Stimulated activated CD8-positive, alpha-beta memory T cell treated with anti-CD3 and anti-CD28 coated beads, Interleukin-7, amount 100 ng/mL, for 1 hour (primary cell): Measurements from ENCODE around the gene JUP.
A peak's percentile ranks its signal among the peaks of the same experiment; 100 is the strongest.

Experiments used
- DNase-seq, 2 donors: peaks; one replicate each; pipeline ENCODE4 v3.0.0-alpha.2; 2020; ENCODE audit warnings: low read depth in 2 of 2

Gene JUP

DNA sequence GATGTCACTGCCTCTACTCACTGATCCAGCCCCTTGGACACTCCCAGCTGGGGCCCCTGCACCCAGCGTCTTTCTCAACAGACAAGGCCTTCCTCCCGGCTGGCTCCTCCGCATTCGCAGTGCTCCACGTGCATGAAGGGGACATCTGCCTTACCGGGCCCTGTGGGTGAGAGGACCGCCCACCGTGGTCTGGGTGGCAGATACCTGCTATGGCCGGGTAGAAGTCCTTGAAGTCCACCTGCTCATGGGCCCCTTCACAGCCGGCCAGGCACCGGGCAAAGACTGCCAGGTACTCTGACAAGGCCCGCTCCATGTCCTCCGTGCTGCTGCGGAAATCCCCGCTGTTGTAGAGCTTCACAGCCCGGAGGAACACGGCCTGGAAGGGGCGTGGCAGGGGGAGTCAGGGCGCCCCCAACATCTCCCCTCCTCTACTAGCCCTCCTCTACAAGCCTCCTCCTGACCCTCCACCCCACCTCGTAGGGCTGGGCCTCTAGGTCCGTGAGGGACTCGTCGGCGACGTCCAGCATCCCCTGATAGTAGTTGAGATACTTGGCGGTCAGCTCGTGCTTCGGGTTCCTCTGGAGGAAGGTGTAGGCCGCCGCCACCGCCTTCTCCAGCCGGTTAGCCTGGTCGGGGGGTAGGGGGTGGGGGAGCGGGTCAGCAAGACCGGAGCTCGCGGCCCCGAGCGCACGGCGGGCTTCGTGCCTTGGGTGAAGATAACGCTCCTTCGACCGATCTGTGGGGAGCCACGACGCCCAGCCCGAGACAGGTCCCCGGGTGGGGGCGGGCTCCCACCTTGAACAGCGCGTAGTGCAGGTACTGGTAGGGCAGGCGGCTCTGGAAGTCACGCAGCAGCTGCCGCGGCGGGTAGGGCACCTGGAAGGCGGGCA is 24.4 kb upstream of the JUP start:
- no peak for DNase-seq

DNA sequence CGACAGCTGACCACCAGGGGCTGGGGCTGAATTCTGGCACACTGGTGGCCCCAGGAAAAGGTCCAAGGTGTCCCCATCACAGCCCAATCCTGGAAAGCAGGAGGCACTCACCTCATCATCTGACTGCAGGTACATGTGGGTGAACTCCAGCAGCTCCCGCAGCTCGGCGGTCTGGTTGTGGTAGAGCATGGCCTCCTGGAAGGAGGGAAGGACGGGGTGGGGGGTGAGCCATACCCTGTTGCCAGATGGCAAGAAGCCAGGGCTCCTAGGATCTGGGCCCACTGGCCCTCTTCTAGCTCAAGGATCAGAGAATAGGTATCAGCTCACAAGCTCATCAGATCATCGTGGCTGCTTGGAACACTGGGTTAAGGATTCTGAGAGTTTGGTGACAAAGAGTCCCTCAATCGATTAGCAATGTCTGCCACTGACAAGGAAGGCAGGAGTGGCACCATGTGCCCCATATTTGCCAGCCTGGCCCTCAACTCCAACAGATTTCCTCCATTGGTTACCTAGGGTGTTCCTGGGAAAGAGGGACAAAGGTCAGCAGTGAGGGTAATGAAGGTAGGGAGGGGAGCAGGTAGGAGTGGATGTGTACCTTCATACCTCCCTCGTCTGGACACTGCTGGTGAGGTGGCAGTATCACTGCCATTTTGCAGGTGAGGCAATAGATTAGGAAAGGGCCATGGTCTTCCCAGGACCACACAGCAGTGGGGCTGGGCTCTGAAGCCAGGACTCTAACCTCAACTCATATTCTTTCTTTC is 20.4 kb upstream of the JUP start:
- DNase-seq, result no peak

DNA sequence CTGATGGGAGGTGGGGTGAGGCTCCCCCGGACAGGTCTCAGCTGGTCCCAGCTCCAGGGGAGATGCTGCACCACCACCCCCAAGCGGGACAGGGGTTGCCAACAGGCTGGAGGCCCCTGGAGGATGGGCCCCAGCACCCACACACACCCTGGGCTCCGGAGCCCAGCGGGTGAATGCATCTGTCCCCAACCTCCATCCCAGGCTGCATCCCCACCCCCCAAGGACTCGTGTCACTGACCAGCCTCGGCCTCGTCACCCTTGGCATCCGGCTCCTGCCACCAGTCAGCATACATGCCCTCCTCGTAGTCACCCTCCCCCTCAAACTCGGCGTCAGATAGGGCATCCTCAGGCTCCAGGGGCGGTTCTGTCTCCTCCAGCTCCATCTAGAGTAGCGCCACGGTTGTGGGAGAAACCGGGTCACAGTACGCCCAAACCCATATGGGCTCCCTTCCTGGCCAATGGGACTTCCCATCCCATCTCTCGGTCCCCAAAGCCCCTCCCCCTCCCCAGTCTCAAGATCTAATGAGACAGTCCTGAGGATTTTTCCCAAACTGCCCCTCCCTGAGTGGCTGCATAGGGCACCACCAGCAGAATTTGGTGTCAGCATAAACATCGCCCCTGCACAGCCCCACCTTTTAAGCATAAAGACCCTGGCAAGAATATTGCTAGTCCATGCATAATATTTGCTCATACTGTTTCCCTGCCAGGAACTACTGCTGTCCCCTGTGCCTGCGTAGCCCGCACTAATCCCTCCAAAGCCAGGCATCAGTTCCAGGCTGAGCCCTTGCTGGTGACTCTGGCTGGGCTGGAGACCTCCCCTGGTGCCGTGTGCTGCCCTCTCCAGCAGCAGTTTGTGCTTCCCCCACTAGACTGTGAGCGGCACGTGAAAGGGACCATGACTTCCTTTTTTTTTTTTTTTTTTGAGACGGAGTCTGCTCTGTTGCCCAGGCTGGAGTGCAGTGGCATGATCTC is 16.8 kb upstream of the JUP start:
- DNase-seq, result no peak

DNA sequence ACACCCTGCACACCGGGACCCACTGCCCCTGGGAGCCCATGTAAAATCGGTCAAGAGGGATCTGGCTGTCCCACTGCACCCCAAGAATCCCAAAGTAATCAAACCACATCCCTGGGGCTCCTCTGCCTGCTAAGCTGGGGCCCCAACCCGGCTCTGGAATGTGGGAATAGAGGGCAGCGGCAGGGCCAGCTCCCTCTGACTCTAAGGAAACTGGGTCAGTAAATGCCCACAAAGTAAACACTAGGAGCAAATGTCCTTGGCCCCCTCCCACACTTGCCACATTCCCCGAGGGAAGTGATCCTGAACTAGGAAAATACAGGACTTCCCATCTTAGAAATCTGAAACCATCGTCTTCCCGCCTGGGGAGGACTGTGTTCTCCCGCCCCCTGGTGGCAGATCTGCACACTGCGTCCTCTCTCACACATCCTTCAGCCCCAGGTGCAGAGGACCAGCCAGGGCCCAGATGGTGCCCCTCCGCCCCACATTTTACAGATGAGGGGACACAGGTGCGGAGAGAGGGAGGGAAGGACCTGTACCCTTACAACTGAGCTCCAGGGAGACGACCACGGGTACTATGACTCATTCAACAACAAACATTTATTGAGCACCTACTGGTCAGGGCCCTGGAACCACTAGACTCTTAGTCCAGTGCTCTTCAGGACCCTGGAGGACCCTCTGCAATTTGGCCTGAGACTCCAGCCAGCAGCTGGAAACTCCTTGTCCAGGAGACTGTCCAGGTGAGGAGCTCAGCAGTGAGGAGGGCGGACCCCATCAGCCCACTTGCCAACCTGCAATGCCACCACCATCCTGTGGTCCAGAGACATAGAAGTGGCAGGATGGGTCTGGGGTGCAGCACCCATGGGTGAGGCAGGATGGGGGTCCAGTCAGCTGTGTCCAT is 15.1 kb upstream of the JUP start:
- DNase-seq, result peak; percentile 46 to 60

DNA sequence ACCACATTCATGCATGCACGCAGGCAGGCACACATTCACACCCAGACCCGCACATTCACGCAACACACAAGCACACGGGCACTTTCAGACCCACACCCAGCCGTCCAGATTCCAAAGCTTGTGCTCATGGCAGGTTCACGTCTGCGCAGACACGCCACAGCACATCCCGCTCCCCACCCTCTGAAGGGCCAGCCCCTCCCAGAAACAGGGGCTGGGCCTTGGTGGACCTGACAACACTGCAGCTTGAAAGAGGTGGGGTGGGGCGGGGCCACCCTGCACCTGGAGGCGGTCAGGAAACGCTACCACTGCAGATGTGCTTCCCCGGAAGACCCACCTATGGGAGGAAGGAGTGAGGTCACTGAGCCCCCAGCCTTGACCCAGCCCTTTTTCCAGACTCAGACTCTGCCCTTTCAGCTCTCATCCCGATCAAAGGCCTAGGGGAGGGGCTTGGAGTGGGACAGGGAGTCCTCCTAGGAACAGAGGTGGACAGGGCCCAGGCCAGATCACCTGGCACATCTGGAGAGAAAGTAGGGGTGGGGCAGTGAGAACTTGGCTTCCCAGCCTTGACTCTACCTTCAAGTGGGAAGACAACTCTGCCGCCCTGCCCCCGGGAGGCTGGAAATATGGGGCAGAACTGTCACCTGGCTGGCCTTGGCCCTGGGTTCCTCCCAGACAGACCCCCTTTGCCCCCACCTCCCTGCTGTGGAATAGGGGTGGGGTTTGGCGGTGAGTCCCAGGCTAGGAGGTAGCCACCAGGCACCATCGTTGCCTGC is 14.3 kb upstream of the JUP start:
- DNase-seq, result no peak

DNA sequence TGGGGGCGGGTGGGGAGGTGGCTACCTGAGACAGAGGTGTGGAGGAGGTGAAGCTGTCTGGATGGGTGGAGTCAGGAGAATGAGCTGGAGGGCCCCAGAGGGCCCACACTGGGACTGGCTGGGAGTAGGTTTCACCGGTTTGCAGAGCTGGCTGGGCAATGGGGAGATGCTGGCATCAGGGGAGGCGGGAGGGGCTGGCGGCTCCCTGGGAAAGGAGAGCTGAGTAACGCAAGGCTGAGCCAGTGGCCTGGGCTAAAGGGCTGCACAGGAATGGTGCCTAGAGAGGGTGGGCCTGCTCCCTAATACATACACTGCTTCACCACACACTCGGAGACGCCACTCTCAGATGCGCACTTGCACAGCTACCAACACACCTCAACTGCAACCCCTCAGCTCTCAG is 12.9 kb upstream of the JUP start:
- no peak for DNase-seq

DNA sequence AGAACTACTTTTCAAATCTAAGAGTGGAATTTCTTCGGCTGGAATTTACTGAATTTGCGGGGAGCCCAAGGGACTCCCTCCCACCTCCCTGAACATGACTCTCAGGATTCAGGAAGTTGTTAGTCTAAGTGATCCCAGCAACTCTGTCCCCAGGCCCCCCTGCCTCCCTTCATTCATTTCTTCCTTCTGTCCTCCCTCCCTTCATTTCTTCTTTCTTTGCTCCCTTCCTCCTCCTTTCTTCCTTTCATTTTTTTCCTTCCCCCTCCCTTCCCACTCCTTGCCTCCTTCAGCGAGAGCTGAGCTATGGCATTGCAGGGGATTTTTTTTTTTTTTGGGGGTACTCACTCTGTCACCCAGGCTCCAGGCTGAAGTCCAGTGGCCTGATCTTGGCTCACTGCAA is 10.9 kb upstream of the JUP start:
- no peak for DNase-seq

DNA sequence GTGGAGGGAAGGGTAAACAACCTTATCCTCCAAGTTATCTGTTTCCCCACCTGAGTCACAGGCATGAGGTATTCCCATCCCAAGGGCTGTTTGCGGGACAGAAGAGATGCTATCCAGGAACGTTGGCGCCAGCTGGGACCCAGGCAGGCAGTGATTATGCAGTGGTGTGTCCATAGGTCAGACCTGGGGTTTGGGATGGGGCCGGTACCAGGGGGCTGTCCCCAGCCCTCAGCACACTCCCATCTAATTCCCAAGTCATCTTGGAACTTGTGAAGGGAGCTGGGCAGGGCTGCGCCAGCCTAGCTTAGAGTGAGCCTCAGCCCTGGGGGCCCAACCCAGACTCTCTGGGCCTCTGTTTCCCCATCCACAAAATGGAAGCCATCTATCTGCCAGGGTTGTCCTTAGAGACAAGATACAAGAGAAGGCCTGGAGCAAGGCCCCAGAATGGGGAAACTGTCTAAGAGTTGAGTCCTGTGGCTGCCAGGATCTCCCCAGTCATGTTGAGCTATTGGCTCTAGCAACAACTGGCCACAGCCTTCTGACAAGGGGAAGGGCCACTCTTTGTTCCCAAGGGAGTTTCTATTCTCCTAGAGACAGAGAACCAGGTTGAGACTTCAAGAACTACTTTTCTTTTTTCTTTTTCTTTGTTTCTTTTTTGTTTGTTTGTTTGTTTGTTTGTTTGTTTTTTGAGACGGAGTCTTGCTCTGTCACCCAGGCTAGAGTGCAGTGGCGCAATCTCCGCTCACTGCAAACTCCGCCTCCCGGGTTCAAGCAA is 9.8 kb upstream of the JUP start:
- no peak for DNase-seq

DNA sequence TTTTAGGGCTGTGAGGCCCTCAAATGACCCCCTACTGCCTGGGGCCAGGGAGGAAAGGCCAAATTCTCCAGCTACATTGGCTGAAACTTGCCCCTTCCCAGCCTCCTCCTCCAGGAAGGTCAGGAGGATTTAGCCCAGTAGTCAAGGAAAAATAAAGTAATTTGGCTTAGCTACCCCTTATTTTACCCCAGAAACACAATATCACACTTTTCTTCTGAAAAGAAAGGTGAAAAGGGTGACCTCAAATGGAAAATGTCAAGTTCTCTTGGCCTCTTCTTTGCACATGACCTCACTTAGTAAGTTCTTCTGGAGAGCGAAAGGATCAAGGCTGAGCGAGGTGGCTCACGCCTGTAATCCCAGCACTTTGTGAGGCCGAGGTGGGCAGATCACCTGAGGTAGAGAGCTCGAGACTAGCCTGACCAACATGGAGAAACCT is 8.0 kb upstream of the JUP start:
- DNase-seq, result no peak

DNA sequence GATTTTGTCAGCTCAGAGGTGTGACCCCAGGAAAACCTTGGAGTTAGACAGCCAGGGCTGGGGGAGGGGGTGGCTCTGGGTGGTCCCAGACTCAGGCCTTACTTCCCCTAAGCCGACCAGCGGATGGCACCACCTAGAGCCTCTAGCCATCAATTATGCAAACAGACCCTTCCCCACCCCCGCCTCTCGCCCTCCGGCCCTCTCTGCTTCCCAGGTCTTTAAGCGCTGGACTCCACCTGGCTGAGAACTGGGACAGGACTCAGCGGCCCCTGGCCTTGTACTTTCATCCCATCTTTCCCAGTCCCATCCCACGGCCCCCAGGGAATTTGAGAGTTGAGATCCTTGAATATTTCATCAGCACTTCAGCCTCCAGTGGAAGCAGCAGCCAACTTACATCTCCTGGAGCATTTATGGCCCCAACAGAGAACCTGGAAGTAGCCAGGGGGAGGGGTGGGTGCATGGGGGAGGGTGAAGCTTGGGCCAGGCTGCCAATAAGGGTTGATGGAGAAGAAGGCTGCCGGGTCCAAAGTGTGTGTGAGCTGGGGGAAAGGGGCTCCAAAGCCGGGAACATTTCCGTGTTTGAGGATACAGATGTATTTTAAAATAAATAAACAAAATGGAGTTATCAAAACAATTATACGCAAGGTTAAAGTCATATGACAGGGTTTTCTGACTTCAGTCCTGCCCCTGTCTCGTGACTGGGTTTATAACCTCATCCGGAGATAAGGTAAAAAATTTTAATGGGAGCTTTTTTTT is 7.5 kb upstream of the JUP start:
- DNase-seq, result no peak

DNA sequence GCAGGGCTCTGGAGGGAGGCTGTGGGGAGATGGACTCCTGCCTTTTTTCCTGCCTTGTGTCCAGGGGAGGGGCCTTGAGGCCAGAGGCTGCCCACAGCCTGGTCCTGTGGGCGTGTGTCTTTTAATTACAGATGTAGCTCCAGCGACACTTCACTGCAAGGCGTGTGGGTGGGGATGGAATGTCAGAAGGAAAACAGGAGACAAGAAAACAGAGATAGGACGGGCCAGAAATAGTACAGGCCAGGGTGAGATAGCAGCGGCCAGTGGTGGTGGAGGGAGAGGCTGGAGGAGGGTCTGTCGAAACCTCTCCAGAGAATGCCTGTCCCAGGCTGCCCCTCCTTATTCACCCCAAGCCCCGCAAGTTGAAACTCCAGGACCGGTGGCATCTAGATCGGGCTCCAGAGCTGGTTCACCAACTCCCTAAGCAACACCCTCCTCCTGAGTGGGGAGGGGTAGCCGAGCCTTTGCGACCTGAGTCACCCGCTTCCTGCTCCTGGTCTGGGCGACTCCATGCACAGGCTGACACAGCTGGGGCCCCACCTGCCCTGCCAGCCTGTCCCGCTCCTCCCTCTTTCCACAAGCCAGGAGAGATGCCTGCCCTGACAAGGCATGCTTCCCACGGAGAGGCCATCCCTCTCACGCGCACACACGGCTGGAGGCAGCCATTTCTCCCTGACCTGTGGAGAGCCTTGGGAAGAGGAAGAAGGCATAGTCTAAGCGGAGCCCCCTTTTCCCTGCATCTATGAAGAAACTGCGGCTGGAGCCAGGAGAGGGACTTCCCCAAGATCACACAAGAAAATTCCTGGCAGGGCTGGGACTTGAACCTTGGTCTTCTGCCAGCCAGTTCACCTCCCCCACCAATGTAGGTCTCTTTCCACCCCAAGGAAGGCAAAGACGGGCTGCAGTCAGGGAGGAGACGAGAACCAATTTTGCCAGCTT is 6.6 kb upstream of the JUP start:
- DNase-seq, result no peak

DNA sequence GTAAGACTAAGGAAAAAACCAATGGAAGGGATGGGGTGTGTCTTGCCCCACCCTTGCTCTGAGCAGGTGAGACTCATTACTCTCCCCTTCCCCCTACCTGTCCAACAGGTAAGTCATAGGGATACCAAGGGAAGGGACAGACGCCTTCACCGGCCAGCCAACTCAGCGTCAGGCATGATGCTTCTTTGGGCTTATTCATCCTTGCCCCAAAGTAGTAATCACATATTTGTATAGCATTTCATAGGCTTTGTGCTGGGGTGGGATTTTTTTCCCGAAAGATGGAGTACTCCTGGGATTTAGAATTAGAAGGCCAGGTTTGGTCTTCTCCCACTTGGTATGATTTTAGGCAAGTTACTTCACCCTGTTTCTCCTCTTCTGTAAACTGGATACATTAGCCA is 509 bp upstream of the JUP start:
- DNase-seq, result no peak

DNA sequence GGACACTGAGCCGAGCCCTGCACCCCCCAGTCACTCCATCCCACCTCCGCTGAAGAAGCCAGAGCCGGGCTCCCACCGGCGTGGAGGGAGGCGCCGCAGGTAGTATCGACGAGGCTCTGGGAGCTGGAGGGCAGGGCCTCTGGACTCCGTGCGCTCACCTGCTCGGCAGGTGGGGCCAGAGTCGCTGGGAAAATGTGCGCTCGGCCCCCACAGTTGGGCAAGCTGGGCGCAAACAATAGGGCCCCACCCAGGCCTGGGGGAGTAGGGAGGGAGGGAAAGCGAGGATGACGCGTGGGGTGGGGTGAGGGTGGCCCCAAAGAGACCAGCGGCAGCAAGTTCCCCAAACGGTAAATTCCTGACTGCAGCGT is 668 bp downstream of the JUP start:
- DNase-seq, result no peak

DNA sequence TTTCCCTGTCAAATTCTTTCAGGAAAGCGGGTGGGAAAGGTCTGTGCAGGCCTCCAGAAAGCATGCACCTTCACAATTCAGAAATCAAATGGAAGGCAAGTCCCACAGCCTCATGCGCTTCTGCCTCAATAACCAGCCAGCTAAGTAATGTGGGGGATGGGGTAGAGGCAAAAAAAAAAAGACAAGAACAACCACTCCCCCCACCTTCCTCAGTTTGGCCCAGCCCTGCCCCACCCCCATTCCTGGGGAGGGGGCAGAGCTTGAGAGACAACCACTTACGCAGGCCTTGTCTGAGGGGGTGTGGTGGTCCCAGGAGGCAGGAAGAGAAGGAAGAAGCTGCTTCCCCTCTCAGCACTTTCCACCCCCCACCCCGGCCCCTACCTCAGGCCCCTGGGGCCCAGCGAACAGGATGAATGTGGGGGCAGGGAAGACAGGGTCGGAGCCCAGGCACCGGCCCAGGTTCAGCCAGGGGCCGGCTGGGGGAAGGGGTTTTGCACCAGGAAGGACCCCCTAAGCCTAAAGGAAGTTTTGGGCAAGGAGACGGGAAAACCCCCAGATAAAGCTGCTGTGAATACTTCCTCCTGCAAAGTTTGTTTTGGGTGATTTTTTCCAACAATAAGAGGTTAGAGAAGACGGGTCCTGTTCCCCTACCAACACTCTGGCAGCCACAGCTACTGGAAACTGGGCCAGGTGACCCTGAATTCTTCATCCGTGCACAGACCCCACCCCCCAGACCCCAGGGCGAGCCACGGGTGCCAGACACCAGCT is 1.2 kb downstream of the JUP start:
- DNase-seq, result no peak

DNA sequence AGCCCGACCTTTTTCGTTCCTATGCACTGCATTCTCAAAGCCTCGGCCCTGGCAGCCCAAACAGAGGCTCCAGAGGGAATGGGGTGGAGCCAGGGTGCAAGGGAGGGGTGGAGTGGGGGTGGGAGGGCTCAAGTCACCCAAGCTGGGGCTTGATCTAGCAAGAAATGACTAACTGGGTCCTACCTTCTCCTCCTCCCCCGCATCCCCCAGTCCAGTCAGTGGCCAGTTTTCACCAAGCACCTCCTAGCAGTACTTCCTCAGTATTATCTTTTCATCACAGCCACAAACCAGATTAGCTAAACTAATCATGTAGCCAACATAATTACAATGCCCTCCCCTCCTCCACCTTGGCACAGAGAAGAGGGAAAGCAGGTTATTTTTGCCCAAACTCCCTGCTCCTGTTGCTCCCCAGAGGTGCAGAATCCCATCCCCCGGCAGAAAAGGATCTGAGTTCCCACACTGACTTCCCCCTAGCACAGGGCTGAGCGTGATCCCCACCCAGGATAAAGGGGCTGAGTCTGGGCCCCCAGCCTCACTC is 2.2 kb downstream of the JUP start:
- DNase-seq, result no peak

DNA sequence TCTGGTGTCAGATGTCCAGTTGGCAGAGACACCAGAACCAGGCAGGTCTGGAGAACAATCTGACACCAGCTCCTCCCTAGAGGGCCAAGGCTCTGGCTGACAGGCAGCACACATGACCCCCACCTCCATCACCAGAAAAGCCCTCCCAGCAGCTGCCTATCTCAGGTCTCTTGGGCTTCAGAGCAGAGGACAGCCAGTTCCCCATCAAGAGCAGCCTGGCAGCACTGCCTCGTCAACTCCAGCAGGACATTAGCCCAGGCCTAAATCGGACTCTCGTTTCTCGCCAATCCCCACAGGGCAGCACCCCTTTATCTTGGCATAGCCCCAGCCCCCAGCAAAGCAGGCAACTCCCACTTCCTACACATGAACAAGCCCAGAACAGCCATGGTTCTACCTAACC is 4.4 kb downstream of the JUP start:
- DNase-seq, result no peak
